K562 (cell line): Measurements from ENCODE around the gene AGRP. TPM values are rescaled to one million over a fixed set of nuclear protein-coding genes. Genes with fewer than 3 reads are reported as not detected.

ENCODE experiments used
- ATAC-seq: fragments of 200-7000 bp; cut with Tn5 transposase; 3 replicates; pipeline ENCODE4 v1.9.1; 2020; ENCODE audit warnings: moderate library complexity
- BruUV-seq: library from RNA; stranded (reverse); fragments of 400-500 nt; replicated peaks from 2 replicates; lab custom pipeline; 2021; lab: Mats Ljungman, UMichigan
- CTCF ChIA-PET: fragments of 300-600 bp; formaldehyde crosslinking; extraction: SDS; loops from one replicate; lab custom pipeline; 2021; ENCODE audit warnings: low intra/inter-chr PET ratio; lab: Yijun Ruan, JAX
- POLR2A ChIA-PET: fragments of 300-600, 350-650 bp; sonication (Branson Sonifier 250); formaldehyde crosslinking; extraction: SDS; loops from one replicate; lab custom pipeline; 2021; ENCODE audit warnings: antibody characterized with exemption, inconsistent platforms; lab: Yijun Ruan, JAX
- DNase-seq, 4 experiments: peaks; one replicate each; pipeline versions ENCODE4 v3.0.0 to v3.0.0-alpha.2; 2011 to 2018; ENCODE audit warnings: low spot score in 3 of 4, mixed read lengths in 3 of 4; ENCODE audit errors: extremely low read depth in 1 of 4
- FAIRE-seq: peaks from 2 replicates; lab custom pipeline; 2011; peaks lifted over from hg19 to GRCh38; lab: Jason Lieb, UNC
- H2AFZ ChIP-seq: 2 replicates; pipeline ENCODE4 v1.6.0; 2011; ENCODE audit warnings: low read depth, low read length, control low read depth, inconsistent platforms
- H3K27ac ChIP-seq: fragments of 200-600 bp; 3 replicates; pipeline ENCODE4 v1.8.0; 2011; ENCODE audit warnings: low read depth, mild to moderate bottlenecking, control low read depth, inconsistent platforms, low read length, moderate library complexity, mixed read lengths; ENCODE audit errors: extremely low read depth
- H3K27me3 ChIP-seq, 2 experiments: fragments of 300-600 bp in 1 of 2; 2 replicates in 1 of 2; 3 replicates in 1 of 2; pipeline versions ENCODE4 v1.6.0 to v1.8.0; 2011; ENCODE audit warnings: inconsistent platforms in 2 of 2, low read length in 2 of 2, mild to moderate bottlenecking in 1 of 2, mixed read lengths in 1 of 2, moderate library complexity in 1 of 2; ENCODE audit not compliant: control insufficient read depth in 2 of 2, insufficient read depth in 2 of 2
- H3K36me3 ChIP-seq: fragments of 300-600 bp; 3 replicates; pipeline ENCODE4 v1.8.0; 2011; ENCODE audit warnings: mild to moderate bottlenecking, low read length, inconsistent platforms; ENCODE audit not compliant: control insufficient read depth, insufficient read depth
- H3K4me1 ChIP-seq, 2 experiments: fragments of 200-600 bp in 1 of 2; replicated peaks in 1 of 2; 2 replicates in 1 of 2; 3 replicates in 1 of 2; pipeline versions ENCODE4 v1.5.1 to v1.8.0; 2011; ENCODE audit warnings: inconsistent platforms in 2 of 2, low read length in 2 of 2, mild to moderate bottlenecking in 1 of 2, mixed read lengths in 1 of 2, moderate library complexity in 1 of 2; ENCODE audit not compliant: control insufficient read depth in 2 of 2, insufficient read depth in 2 of 2
- H3K4me2 ChIP-seq: 2 replicates; pipeline ENCODE4 v1.6.1; 2011; ENCODE audit warnings: low read length, control low read depth, inconsistent platforms, mixed read lengths; ENCODE audit not compliant: insufficient read depth
- H3K4me3 ChIP-seq: fragments of 200-600 bp; sonication (generic), shearing (Covaris generic); 2 replicates; pipeline ENCODE4 v1.5.1; 2016; ENCODE audit warnings: control low read depth, inconsistent platforms
- H3K79me2 ChIP-seq: fragments of 200-600 bp; 3 replicates; pipeline ENCODE4 v1.8.0; 2011; ENCODE audit warnings: low read length, inconsistent platforms; ENCODE audit not compliant: control insufficient read depth, insufficient read depth
- H3K9ac ChIP-seq, 2 experiments: 2 replicates each; pipeline versions ENCODE4 v1.6.0 to v1.6.1; 2011; ENCODE audit warnings: low read depth in 2 of 2, low read length in 2 of 2, control low read depth in 1 of 2, inconsistent platforms in 1 of 2, mild to moderate bottlenecking in 1 of 2, mixed read lengths in 1 of 2; ENCODE audit not compliant: insufficient read depth in 1 of 2
- H3K9me1 ChIP-seq: one replicate; pipeline ENCODE4 v1.6.0; 2011; ENCODE audit warnings: inconsistent platforms, mild to moderate bottlenecking, low read length, moderate library complexity; ENCODE audit not compliant: control insufficient read depth, insufficient read depth
- H3K9me3 ChIP-seq: replicated peaks from 2 replicates; pipeline ENCODE4 v1.5.1; 2011; ENCODE audit warnings: low read depth, low read length, inconsistent platforms; ENCODE audit not compliant: control insufficient read depth, insufficient read depth
- H4K20me1 ChIP-seq: replicated peaks from 2 replicates; pipeline ENCODE4 v1.6.1; 2011; ENCODE audit warnings: low read length, inconsistent platforms, mixed read lengths; ENCODE audit not compliant: control insufficient read depth, insufficient read depth
- ARID2 ChIP-seq: fragments of 450-650 bp; IDR thresholded peaks from 2 replicates; pipeline ENCODE4 v1.6.1; 2017; ENCODE audit warnings: antibody characterized with exemption, mild to moderate bottlenecking
- KDM2B ChIP-seq: fragments of 250-450 bp; sonication (Bioruptor Pico); IDR thresholded peaks from 2 replicates; pipeline ENCODE4 v1.8.0; 2021; ENCODE audit warnings: mild to moderate bottlenecking, moderate library complexity
- NCOA1 ChIP-seq: fragments of 450-650 bp; IDR thresholded peaks from 2 replicates; pipeline ENCODE4 v1.6.1; 2016; ENCODE audit warnings: low read depth
- NEUROD1 ChIP-seq: fragments of 150-350 bp; IDR thresholded peaks from 2 replicates; pipeline ENCODE4 v1.6.1; 2014; ENCODE audit warnings: borderline replicate concordance, low read length, low read depth; ENCODE audit not compliant: partially characterized antibody
- SIN3B ChIP-seq: fragments of 450-650 bp; IDR thresholded peaks from 2 replicates; pipeline ENCODE4 v1.6.1; 2017; ENCODE audit warnings: low read depth, mild to moderate bottlenecking, moderate library complexity
- WGBS: fragments of 100-300 bp; shearing (Covaris generic); methylation state at CpG from one replicate; pipeline ENCODE4 v1.1.6; 2016; ENCODE audit warnings: low coverage, mixed read lengths; ENCODE audit not compliant: insufficient coverage; ENCODE audit errors: missing lambda C conversion rate; 5-methylcytosine and 5-hydroxymethylcytosine counted together
- in situ Hi-C: fragments of 300-500 bp; cut with MboI; formaldehyde crosslinking; loops from 4 replicates; pipeline ENCODE4 v1.15.0; 2018; ENCODE audit warnings: inconsistent platforms, mixed read lengths
- intact Hi-C: fragments of 100-400 bp; cut with micrococcal nuclease; formaldehyde crosslinking; loops from 2 replicates; pipeline ENCODE4 v1.14.2; 2022
- polyA plus RNA-seq, 8 experiments: library from polyadenylated mRNA; depleted of rRNA in 4 of 8; stranded (reverse) in 5 of 8; unstranded in 3 of 8; fragments of >200 nt; fragmentation: Nextera tagmentation in 2 of 8; fragmentation: Illumina TruSeq in 1 of 8; extraction: Ambion mirVana in 2 of 8; extraction: Trizol in 1 of 8; gene quantifications; 2 replicates each; pipeline versions ENCODE4 v1.2.1 to v1.2.3, GENCODE V29; 2011 to 2014; ENCODE audit warnings: inconsistent platforms in 1 of 8, missing spikeins in 1 of 8
- total RNA-seq, 7 experiments: library from RNA; depleted of rRNA in 6 of 7; stranded (reverse); fragments of >200 nt in 6 of 7; fragmentation: Illumina TruSeq in 2 of 7; extraction: Trizol in 2 of 7; gene quantifications; 2 replicates each; pipeline versions ENCODE4 v1.2.1 to v1.2.3, GENCODE V29; 2011 to 2021; ENCODE audit warnings: low replicate concordance in 1 of 7

The AGRP gene
- total and polyA plus RNA-seq, 9 of the 15 experiments (the other 6 are each of a cell fraction or from before 2014, with no cell fraction given): not detected

DNA sequence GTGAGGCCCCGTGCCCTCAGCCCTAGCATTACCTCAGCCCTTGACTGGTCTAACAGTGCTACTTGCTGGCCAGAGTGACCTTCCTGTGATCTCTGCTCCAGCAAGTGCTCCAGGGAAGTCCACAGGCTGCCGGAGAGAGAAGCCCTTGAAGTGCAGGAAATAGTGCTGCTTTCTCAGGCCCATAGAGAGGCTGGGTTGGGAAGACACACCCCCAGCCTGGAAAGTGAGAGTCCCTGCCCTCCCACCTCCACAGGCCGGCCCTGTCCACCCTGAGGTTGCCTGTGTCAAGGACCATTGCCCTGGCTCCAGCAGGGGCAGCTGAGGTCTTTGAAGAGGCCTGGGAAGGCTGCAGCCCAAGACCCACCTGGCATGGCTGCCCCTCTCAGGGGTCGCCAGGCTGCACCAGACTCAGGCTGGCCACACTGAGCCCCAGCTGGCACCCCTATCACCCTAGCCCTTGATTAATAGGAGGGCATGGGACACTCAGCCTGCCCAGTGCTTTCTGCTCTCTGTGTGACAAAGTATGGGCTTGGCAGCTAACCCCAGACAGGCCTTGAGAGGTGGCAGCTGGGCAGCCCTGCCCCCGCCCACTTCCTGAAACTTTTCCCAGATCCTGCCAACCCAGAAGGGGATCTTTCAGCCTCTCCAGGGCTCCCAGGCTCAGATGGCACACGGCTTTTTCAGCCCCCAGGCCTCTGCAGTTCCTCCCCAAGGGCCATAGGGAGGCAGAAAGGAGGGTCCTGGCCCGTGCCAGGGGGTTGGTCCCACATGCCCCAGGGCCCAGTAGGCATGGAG lies 24.1 kb downstream of the AGRP start:
- Histone ChIP-seq H3K79me2 (peaks cover 35% of the 10 kb centered on the region), H3K27ac (peak overlapping the region; percentile 15; the same call in 2 of the 3 replicates), H3K36me3 (peaks cover 26% of the 10 kb centered on the region; the same call in 2 of the 3 replicates), H3K4me1 (peaks cover 26 to 46% of the 10 kb centered on the region in 2 experiments), H3K27me3 (no peaks in the 10 kb centered on the region), H3K9me3 (no peaks in the 10 kb centered on the region), H3K9me1 (peaks cover 21% of the 10 kb centered on the region), H3K9ac (peak overlapping the region; percentile 7 to 85; a peak in 3 of 4 replicates), H3K4me2 (no peak overlapping the region), H4K20me1 (peaks cover 41% of the 10 kb centered on the region), H3K4me3 (no peak overlapping the region), H2AFZ (no peak overlapping the region)
- DNase-seq: no peak
- no TSS peak for BruUV-seq
- 61% methylated on average over 7 of the region's 7 CpGs for WGBS
- ChIA-PET POLR2A (interaction anchor here (0.6 to 1.3 kb wide), 4 partner anchors 7 to 184 kb away, joined by 3 to 6 read pairs (median 3); no protein-coding TSS in a partner anchor), CTCF (no interaction called here)
- intact Hi-C loops: no loop called here
- 0 out of 3 replicates have a peak, but pooled peaks have one; percentile 31 for ATAC-seq
- in situ Hi-C loops: no loop called here
- TF ChIP-seq NCOA1: no peak
- TF ChIP-seq KDM2B (CRISPR knock-in tag): no peak
- TF ChIP-seq ARID2: no peak
- no peak for TF ChIP-seq NEUROD1
- TF ChIP-seq SIN3B: no peak
- peak; percentile 11 for FAIRE-seq
